Measurements from ENCODE around the gene VPS54. TPM values are rescaled to one million over a fixed set of nuclear protein-coding genes. Genes with fewer than 3 reads are reported as not detected.

The VPS54 gene
- total RNA-seq, 1 donor from 2014 or later, result 10.7 TPM

Other genes with a start within 250 kb of the VPS54 start
- 368 TPM for gene UGP2, start 177.5 kb downstream of the VPS54 start, total RNA-seq
- 8.2 TPM for gene PELI1, start 125.0 kb upstream of the VPS54 start, total RNA-seq